C4-2B (cell line): ENCODE data around the gene SNN.

Experiments
- CTCF ChIP-seq: fragments of 450-650 bp; conservative IDR thresholded peaks from 2 replicates; pipeline ENCODE4 v1.5.1; 2017; ENCODE audit warnings: mild to moderate bottlenecking
- ZFX ChIP-seq: fragments of 450-650 bp; IDR thresholded peaks from 2 replicates; pipeline ENCODE4 v1.6.1; 2017

- TF ChIP-seq CTCF (no peak), ZFX (no peak)
Observed at GRCh38 chr16:11687601-11688519, 19.6 kb downstream of the SNN start.
